GM12865 (cell line): ENCODE results near the gene MED23.

Experiments
- DNase-seq: peaks from one replicate; pipeline ENCODE4 v3.0.0; 2010; ENCODE audit warnings: low read depth
- H3K4me3 ChIP-seq: 2 replicates; pipeline ENCODE4 v1.5.1; 2011; ENCODE audit warnings: mild to moderate bottlenecking, low read depth, low read length, control low read depth
- TF ChIP-seq, protein P1 (sequence below): IDR thresholded peaks from 2 replicates; pipeline ENCODE4 v1.5.1; 2011; ENCODE audit warnings: low read length, control low read depth, low read depth, inconsistent platforms; ENCODE audit not compliant: insufficient read depth; ENCODE audit errors: missing control alignments

Gene MED23

DNA sequence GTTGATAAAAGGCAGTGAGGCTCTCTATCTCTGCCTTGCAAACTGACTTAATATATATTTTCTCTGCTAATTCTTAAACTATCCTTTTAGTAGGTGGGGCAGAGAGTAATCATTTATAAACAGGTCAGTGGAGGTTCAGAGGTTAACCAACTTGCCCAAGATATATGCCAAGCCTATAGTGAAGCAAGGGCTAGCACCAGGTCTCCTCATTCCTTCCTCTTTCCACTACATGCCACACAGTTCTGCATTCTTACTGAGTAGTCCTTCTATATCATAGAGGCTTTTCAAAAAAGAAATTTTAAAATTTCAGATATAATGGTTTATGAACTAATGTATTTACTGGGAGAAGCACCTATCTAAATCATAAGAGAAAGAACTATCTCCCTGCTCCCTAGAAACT, 46.5 kb downstream of the MED23 start:
- no peak overlapping the region for H3K4me3 ChIP-seq
- no peak for DNase-seq
- TF ChIP-seq, protein P1, sequence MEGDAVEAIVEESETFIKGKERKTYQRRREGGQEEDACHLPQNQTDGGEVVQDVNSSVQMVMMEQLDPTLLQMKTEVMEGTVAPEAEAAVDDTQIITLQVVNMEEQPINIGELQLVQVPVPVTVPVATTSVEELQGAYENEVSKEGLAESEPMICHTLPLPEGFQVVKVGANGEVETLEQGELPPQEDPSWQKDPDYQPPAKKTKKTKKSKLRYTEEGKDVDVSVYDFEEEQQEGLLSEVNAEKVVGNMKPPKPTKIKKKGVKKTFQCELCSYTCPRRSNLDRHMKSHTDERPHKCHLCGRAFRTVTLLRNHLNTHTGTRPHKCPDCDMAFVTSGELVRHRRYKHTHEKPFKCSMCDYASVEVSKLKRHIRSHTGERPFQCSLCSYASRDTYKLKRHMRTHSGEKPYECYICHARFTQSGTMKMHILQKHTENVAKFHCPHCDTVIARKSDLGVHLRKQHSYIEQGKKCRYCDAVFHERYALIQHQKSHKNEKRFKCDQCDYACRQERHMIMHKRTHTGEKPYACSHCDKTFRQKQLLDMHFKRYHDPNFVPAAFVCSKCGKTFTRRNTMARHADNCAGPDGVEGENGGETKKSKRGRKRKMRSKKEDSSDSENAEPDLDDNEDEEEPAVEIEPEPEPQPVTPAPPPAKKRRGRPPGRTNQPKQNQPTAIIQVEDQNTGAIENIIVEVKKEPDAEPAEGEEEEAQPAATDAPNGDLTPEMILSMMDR, result no peak

DNA sequence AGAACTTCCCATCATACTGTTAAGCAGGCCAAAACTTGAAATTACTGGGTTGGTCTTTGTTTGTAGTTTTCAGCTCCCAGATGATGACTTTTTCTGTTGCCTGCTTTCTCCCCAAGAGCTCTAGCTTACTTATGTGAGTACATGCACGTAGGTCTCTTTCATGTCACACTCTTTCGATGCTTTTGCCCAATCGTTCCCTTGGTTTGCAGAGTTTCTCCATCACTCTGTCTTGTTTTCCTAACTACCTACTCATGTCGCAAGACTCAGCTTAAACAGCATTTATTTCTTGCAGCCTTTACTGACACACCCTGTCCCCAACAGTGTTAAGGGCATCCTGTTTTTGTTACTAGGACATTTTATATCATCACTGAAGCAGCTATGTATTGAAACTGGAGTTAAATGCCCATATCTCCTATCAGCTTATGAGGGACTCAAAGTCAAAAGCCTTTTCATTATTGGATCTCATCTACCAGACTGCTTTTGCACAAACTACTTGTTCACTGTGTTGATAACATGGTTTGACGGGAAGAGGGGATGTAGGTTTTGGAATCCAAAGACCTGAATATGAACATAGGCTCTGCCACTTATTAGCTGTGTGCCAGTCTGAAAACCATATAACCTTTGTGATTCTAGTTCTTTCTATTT, 52.1 kb downstream of the MED23 start:
- TF ChIP-seq, protein P1, result no peak
- no peak for DNase-seq
- H3K4me3 ChIP-seq, result no peak overlapping the region

DNA sequence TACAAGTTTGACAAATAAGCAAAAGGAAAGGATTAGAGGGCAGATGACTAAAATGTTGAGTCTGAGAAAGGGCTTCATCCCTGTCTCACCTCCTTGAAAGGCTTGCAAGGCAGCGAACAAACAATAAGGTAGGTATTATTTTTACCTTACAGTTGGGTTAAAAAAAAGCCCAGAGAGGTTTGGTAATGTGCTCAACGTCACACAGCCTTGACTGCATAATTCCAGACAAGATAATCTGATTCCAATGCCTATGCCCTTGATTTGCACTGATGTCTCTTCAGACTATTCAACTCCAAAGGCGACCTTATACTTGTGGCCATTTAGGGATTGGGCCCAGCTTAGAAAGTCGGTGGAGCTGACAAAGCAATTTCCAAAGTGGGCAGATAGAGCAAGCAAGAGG, 53.4 kb downstream of the MED23 start:
- H3K4me3 ChIP-seq, result no peak overlapping the region
- DNase-seq, result no peak
- TF ChIP-seq, protein P1, result no peak

DNA sequence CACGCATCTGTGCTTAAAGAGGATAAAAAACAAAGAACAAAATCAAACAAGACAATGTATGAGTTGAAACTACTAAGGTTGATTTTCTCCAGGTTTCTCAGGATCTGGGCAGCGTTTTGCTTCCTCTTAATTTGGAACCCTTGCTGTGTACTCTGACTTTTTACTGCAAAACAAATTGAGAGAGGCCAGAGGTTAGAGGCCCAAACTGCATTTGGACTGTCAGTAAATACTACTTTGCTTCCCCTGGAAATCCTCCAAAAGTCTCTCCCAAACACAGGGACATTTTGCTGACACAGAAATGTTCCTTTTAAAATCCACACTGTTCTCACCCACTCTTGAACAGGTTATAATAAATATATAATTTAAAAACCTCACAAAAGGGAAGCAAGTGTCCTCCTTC, 53.9 kb downstream of the MED23 start:
- H3K4me3 ChIP-seq, result no peak overlapping the region
- TF ChIP-seq, protein P1, result no peak
- no peak for DNase-seq

DNA sequence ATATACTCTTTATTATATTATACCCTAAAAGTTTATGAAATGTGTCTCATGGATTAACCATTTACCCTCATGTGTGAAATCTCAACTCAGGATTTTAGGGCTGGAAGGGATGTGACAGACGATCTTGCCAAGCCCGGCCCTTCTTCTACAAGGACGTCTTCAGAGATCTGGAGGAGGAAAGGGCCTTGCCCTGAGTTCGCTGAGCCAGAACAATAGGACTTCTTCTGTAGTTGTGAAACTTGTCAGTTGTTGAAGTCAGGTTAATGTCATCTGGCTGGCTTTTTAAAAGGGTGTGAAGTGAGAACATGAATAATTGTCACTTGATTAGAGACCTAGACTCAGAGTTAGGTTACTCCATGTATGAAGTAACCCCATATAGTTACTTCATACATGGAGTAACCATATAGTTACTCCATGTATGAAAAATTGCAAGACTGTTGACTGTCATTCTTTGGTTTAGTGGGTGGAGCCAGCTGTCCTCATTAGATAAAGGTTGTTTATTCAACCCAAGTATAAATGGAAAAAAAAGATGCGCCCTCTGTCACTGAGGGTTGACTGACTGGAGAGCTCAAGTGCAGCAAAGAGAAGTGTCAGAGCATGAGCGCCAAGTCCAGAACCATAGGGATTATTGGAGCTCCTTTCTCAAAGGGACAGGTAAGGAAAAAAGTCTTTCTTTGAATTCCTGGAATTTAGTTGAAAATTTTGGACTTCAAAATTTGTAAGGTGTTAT, 55.2 kb downstream of the MED23 start, which contains the start of gene ARG1:
TSS of gene ARG1 (plus strand) at position 541 of the 730 bp plus-strand sequence. CDS start at position 598, 57 bp downstream.
- DNase-seq, result no peak
- H3K4me3 ChIP-seq, result no peak within 1 kb of the TSS
- TF ChIP-seq, protein P1, result no peak

DNA sequence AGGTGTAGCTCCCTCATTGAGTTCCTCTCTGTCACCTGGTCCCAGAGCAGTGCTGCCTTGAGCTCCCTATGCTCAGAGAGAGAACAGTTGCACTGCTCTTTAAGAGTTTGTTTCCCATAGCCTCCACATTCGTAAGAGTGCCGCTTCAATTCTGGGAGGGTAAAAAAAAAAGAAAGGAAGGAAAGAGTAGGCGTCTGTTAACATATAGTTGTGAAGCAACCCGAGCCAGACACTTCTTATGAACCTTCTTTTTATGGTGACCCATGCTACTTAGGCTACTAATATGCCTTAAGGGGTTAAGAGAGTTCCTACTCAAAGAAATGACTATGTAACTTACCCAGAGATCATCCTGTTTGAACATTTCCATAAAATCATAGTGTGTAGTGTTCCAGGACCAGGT, 59.3 kb downstream of the MED23 start:
- DNase-seq, result no peak

More for the DNA sequence above, 59.3 kb downstream of the MED23 start:
- no peak overlapping the region for H3K4me3 ChIP-seq
- TF ChIP-seq, protein P1, result no peak
